Lower leg skin (tissue), 3 donors: ENCODE measurements around the gene TMEM138.

Experiments used
- POLR2A ChIP-seq, 2 donors: fragments of 450-650 bp; IDR thresholded peaks; one replicate each; pipeline ENCODE4 v1.6.1; 2016 to 2017; ENCODE audit warnings: antibody characterized with exemption in 2 of 2, mild to moderate bottlenecking in 1 of 2, moderate library complexity in 1 of 2
- TF ChIP-seq, protein P1 (sequence below), 3 donors: fragments of 450-650 bp; IDR thresholded peaks; one replicate each; pipeline ENCODE4 v1.5.1; 2016; ENCODE audit warnings: antibody characterized with exemption in 3 of 3, mild to moderate bottlenecking in 3 of 3, moderate library complexity in 2 of 3

DNA sequence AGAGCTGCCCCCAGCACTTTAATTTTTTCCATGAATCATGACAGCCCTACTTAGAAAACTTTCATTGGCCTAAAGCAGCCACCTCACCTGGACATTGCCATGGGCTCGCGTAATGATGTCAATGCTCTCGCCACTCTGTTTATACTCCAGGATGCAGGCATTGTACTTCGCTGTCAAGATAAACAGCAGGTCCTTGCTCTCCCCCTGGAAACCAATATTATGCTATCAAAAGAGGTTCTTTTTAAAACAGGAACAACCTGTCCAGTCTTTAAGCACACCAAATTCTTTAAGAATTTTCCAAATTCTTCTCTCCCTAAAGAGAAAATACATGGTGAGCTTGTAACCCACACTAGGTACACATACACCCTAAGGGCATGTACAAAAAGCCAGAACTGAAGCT lies 32.3 kb upstream of the TMEM138 start:
- TF ChIP-seq POLR2A (IDR thresholded peaks at IDR 0.05): no peak
- TF ChIP-seq, protein P1, sequence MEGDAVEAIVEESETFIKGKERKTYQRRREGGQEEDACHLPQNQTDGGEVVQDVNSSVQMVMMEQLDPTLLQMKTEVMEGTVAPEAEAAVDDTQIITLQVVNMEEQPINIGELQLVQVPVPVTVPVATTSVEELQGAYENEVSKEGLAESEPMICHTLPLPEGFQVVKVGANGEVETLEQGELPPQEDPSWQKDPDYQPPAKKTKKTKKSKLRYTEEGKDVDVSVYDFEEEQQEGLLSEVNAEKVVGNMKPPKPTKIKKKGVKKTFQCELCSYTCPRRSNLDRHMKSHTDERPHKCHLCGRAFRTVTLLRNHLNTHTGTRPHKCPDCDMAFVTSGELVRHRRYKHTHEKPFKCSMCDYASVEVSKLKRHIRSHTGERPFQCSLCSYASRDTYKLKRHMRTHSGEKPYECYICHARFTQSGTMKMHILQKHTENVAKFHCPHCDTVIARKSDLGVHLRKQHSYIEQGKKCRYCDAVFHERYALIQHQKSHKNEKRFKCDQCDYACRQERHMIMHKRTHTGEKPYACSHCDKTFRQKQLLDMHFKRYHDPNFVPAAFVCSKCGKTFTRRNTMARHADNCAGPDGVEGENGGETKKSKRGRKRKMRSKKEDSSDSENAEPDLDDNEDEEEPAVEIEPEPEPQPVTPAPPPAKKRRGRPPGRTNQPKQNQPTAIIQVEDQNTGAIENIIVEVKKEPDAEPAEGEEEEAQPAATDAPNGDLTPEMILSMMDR (IDR thresholded peaks at IDR 0.05): no peak
